ENCODE data around the gene PCDH7.

PCDH7 gene, protein sequence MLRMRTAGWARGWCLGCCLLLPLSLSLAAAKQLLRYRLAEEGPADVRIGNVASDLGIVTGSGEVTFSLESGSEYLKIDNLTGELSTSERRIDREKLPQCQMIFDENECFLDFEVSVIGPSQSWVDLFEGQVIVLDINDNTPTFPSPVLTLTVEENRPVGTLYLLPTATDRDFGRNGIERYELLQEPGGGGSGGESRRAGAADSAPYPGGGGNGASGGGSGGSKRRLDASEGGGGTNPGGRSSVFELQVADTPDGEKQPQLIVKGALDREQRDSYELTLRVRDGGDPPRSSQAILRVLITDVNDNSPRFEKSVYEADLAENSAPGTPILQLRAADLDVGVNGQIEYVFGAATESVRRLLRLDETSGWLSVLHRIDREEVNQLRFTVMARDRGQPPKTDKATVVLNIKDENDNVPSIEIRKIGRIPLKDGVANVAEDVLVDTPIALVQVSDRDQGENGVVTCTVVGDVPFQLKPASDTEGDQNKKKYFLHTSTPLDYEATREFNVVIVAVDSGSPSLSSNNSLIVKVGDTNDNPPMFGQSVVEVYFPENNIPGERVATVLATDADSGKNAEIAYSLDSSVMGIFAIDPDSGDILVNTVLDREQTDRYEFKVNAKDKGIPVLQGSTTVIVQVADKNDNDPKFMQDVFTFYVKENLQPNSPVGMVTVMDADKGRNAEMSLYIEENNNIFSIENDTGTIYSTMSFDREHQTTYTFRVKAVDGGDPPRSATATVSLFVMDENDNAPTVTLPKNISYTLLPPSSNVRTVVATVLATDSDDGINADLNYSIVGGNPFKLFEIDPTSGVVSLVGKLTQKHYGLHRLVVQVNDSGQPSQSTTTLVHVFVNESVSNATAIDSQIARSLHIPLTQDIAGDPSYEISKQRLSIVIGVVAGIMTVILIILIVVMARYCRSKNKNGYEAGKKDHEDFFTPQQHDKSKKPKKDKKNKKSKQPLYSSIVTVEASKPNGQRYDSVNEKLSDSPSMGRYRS (N-terminal part only)

DNA sequence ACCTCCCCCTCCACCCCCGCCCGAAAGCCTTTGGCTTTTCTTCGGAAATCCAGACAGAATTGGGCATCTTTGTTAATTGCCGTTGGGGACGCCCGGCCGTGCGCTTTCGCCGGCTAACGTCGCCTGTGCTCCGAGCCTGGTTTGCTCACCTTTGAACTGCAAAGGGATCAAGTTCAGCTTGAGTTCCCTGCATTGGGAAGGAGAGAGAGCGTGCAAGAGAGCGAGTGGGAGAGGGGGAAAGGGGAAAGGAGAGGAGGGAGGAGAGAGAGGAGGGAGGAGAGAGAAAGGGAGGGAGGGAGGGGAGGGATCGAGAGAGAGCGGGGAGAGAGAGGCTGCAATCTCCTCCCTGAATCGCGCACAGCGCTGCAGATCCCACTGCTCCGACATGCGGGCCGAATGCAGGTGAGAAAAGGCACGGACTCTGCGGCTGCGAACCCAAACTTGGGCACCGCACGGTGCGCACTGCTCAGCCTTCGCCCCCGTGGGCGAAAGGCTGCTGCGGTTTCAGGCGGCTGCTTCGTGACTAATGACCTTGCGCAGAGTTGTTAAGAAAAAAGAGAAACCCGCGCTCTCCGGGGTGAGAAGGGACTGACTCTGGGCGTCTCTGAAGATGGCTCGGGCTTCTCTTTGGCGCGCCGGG is at the start of gene PCDH7:
PCDH7 (plus strand) TSS at position 349 of the 640 bp plus-strand sequence. CDS start 1,054 bp downstream, outside the sequence.
- no peak for DNase-seq (ENCODE audit: low read depth)

DNA sequence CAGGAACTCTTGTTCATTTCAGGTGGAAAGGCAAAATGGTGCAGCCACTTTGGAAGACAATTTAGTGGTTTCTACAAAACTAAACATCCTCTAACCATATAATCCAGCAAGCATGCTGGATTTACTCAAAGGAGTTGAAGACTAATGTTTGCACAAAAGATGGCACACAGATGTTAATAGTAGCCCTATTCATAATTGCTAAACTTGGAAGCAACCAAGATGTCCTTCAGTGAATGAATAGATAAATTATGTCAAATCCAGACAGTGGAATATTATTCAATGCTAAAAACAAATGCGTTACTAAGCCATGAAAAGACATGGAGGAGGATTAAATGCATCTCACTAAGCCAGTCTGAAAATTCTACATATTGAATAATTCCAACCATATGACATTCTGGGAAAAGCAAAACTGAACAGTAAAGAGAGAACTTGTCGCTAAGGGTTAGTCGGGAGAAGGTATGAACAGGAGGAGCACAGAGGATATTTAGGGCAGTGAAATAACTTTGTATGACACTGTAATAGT is 48.2 kb upstream of the PCDH7 start:
- no peak for DNase-seq (ENCODE audit: low read depth)

DNA sequence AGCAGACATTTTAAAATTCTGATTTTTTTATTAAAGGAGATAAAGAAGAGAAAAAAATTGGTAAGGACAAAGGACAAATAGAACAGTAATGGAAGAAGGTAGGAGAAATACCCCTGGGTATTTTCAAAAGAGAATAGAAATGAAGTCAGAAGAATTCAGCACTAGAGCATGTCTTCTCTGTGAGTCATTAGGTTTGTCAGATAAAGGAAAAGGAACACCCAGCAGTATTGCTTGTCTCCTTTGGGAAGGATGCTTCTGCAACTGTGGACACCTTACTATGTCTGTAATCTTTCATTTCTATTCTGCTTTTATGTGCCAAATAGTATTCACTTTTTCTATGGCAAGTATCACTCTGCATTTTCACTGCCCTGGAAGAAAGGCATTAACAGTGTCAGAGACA is 24.0 kb upstream of the PCDH7 start:
- no peak for DNase-seq (ENCODE audit: low read depth)

DNA sequence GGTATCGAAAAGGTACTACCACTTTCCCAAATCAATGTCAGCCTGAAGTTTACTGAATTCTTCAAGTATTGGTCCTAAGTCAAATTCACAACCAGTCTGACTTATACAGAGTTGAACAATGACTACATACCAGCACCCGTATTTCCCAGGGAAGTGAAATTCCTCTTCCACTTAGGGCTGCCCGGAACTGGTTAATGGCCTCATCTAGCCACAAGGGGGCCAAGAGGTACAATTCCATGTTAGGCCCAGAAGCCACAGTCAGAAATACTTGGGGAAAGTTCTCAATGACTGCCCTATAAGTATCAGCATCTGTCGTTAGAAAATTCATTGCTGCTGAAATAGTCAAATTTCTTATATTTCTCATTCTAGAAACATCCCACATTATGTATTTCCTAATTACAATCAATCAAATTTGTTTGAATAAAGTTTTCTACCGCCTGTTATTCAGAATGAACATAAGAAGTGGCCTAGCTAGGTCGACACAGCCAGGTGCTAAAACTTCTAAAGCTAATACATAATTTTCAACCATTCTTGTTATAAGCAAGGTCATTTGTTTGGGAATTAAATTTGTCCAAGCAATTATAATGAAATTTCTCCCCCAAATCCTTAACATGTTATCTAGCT is 5.6 kb upstream of the PCDH7 start:
- DNase-seq (ENCODE audit: low read depth), result no peak

DNA sequence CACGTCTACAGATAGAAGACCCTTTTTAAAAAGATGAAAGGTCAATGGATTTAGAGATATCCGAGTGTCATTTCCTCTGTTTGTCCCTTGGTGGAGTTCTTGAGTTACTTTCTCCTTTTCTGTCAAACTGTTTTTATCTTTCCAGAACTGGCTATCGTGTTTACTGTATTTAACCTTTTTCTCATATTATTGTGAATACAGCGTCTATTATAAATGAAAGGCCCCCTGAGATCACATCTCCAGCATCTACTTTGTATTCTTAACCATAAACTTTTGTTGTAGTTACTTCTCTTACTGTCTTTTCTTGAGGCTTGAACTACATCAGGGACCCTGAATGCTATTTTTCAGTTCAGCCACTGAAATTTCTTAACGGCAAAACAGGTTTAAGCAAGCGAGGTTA is 4.0 kb upstream of the PCDH7 start:
- no peak for DNase-seq (ENCODE audit: low read depth)

DNA sequence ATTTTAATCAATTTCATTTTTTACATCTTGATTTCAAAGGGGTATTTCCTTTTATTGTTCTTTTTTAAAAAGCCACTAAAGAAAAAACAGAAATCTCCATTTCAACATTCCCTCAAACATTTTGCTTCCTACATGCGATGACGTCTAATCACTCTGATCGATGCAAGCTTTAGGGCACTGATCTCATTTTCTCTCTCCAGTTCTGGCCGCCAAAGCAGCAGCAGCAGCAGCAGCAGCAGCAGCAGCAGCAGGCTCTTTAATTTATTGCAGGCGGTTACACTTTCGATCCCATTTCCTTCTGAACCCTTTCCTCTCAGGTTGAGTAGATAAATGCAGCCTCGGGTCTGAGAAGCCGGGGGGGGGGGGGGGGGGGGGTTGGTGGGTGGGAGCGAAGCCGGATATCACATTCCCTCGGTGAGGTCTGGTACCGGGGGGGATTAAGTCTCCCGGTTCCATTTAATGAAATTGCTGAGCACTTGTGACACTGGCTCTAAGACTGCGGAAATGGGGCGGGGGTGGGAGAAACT is 3.4 kb upstream of the PCDH7 start:
- no peak for DNase-seq (ENCODE audit: low read depth)

DNA sequence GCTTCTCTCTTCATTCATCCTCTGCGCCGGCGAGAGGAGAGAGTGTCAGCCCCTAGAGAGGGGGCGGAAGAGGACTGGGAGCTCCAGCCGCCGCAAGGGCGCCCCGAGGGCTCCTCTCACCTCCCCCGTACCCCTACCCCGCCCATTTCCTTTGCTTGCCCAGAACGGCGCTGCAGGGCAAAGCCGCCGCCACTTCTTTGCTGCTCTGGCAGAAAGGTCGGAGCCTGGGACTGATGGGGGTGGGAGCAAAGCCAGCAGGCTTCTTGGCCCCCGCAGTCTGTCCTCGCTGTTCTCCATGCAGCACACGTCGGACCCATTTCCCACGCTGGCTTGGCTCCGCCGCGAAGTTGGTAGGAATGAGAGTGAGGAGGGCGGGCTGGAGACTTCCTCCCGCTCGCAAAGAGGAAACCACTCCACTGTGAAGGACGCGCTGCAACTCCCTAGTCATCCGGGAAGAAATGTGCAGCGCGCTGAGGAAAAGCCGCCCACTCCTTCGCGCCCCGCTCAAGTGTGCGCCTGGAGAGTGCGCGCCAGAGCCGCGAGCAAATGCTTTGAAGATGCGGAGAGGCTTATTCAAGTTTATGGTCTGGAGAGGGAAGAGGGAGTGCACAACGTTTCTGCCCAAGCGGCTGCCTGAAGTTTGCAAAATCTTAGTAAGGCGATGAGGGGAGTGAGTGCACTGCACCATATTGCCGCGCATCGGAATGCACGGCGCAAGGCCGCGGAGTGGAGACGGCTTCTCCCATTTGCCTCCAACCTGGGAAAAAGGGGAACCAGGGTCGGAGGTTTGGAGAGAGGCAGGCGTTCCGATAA is 2.8 kb upstream of the PCDH7 start:
- no peak for DNase-seq (ENCODE audit: low read depth)

DNA sequence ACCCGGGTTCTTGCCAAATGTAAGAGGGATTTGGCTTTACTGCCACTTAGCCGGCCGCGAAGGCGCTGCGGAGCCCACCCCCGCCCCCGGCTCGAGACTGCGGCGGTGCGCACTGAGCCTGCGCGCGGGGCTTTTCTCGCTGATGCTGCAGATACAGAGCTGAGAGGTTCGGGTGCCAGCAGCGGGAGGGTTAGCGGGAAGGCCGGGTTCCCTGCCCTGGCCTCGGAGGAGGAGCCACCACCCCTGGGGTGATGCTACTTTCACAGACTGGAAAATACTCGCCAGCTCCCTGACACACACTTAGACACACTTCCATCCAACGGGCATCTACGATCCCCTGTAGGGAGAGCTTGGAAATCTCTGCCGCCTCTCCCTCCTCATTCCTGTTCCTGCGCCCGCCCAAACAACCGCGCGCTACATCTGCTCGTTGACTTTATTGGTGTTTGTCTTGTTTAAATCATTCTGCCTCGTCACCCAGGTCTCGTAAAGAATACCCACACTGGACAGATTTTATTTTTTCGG is 2.1 kb upstream of the PCDH7 start:
- no peak for DNase-seq (ENCODE audit: low read depth)

DNA sequence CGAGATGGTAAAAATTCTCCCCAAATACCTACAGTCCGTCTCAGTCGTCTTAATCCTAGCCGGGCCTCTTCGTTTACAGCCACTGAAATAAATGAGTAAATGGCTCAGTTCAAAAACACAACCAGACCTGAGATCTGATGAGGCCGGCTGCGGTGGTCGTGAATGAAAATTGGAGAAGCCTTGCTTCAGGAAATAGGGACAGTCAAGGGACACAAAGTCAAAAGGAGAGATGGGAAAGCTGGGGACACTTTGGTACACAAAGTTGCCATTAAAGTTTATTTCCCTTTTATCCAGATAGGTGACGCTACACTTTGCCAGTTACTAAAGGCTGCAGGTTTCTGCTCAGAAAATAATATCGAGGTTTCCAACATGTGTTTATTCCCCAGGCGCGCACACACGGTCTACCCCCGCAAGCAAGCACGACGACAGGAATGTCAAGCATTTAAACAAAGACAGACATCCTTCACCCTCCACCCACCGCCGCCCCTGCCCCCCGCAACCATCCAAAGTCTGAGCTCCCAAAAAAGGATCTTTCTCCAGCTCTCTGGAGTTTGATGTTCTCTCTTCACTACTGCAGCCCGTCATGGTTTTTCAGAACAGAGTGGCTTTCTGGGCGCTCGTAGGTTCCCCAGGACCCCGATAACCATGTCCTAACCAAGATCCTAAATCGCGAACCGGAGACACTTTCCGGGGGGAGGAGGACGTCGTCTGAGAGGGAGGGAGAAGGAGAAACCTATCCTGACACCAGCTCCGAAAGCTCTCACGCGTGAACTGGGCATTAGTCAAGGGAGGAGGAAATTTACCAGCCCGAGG is 1.3 kb upstream of the PCDH7 start:
- no peak for DNase-seq (ENCODE audit: low read depth)

DNA sequence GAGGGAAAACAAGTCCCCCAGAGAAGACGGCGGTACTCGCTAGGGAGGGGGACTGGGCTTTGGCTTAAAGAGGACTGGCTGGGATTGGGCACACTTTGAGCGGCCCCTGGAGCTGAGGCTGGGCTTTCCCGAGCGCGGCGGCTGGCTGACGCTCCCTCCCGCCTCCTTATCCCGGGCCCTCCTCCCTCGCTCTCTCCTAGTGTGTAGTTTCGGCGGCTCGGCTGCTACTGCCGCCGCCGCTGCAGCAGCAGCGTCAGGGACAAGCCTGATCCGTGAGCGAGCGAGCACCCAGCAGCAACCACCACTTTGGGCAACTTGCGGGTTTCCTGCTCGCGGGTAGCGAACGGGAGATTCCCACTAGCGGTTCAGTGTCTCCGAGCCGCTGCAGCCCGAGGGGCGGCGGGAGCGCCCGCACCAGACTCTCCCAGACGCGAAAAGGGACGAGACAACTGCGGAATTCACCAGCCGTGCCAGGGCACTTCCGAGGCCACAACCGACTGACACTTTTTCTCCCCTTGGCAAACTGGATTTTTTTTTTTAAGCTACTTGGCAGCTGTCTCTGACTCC is 632 bp upstream of the PCDH7 start:
- DNase-seq (ENCODE audit: low read depth), result no peak

DNA sequence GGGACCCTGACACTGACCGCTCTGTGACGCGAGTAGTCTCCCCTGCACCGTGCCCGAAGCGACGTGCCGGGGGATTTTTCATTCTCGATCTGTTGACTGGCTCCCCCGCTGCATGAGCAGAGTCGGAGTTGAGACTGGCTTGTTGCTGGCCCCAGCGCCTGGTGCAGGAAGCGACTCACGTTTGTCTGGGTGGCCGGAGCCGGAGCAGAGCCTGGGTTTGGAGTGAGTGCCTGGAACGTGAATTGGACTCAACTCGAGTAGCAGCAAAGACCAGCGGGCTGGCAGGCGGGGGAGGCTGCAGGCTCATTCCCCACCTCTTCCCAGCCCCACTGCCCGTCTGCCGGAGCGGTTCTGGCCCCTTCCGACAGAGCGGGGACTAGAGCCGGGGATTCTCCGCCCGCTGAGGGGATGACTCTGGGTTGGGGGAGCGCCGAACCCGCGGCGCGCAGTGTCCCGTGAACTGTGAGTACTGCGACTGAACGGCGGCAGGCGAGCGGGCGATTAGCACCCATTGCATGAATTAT is 554 bp downstream of the PCDH7 start:
- no peak for DNase-seq (ENCODE audit: low read depth)

DNA sequence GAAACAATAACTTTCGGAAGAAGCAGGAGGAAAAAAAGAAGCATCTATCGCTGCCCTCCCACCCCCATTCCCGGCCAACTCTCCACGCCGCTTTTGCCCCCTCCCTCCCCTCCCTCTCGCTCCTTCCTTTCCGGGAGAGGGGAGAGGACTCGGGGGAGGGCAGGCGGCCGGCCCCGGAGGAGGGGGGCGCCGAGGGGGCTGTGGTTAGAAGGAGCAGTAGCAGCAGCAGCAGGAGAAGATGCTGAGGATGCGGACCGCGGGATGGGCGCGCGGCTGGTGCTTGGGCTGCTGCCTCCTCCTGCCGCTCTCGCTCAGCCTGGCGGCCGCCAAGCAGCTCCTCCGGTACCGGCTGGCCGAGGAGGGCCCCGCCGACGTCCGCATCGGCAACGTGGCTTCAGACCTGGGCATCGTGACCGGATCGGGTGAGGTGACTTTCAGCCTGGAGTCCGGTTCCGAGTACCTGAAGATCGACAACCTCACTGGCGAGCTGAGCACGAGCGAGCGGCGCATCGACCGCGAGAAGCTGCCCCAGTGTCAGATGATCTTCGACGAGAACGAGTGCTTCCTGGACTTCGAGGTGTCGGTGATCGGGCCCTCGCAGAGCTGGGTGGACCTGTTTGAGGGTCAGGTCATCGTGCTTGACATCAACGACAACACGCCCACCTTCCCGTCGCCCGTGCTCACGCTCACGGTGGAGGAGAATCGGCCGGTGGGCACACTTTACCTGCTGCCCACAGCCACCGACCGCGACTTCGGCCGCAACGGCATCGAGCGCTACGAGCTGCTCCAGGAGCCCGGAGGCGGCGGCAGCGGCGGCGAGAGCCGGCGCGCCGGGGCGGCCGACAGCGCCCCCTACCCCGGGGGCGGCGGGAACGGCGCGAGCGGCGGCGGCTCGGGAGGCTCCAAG is 1.3 kb downstream of the PCDH7 start:
- no peak for DNase-seq (ENCODE audit: low read depth)

DNA sequence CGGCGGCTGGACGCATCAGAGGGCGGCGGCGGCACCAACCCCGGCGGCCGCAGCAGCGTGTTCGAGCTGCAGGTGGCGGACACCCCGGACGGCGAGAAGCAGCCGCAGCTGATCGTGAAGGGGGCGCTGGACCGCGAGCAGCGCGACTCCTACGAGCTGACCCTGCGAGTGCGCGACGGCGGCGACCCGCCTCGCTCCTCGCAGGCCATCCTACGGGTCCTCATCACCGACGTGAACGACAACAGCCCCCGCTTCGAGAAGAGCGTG is 1.9 kb downstream of the PCDH7 start:
- DNase-seq (ENCODE audit: low read depth), result no peak

DNA sequence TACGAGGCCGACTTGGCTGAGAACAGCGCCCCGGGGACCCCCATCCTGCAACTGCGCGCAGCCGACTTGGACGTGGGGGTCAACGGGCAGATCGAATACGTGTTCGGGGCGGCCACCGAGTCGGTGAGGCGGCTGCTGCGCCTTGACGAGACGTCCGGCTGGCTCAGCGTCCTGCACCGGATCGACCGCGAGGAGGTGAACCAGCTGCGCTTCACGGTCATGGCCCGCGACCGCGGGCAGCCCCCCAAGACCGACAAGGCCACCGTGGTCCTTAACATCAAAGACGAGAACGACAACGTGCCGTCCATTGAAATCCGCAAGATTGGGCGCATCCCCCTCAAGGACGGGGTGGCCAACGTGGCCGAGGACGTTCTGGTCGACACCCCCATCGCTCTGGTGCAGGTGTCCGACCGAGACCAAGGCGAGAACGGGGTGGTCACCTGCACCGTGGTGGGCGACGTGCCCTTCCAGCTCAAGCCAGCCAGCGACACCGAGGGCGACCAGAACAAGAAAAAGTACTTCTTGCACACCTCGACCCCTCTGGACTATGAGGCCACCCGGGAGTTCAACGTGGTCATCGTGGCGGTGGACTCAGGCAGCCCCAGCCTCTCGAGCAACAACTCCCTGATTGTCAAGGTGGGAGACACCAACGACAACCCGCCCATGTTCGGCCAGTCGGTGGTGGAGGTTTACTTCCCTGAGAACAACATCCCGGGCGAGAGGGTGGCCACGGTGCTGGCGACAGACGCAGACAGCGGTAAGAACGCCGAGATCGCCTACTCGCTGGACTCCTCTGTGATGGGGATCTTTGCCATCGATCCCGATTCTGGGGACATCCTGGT is 2.4 kb downstream of the PCDH7 start:
- DNase-seq (ENCODE audit: low read depth), result no peak

DNA sequence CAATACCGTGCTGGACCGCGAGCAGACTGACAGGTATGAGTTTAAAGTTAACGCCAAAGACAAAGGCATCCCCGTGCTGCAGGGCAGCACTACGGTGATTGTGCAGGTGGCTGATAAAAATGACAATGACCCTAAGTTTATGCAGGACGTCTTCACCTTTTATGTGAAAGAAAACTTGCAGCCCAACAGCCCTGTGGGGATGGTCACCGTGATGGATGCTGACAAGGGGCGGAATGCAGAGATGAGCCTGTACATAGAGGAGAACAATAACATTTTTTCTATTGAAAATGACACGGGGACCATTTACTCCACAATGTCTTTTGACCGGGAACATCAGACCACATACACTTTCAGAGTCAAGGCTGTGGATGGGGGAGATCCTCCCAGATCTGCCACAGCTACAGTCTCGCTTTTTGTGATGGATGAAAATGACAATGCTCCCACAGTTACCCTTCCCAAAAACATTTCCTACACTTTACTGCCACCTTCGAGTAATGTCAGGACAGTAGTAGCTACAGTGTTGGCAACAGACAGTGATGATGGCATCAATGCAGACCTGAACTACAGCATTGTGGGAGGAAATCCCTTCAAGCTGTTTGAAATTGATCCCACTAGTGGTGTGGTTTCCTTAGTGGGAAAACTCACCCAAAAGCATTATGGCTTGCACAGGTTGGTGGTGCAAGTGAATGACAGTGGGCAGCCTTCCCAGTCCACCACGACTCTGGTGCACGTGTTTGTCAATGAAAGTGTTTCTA is 3.2 kb downstream of the PCDH7 start:
- DNase-seq (ENCODE audit: low read depth), result no peak

DNA sequence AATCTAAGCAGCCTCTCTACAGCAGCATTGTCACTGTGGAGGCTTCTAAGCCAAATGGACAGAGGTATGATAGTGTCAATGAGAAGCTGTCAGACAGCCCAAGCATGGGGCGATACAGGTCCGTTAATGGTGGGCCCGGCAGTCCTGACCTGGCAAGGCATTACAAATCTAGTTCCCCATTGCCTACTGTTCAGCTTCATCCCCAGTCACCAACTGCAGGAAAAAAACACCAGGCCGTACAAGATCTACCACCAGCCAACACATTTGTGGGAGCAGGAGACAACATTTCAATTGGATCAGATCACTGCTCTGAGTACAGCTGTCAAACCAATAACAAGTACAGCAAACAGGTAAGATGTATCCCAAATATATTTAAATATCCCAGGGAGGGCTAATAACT is 4.1 kb downstream of the PCDH7 start:
- no peak for DNase-seq (ENCODE audit: low read depth)

Data from non-pigmented ciliary epithelial cell (primary cell).